GM18867 (cell line): ENCODE results near the gene PTPRM.

ENCODE experiments used
- ATAC-seq: cut with Tn5 transposase; IDR thresholded peaks from one replicate; pipeline ENCODE4 v1.9.1; 2021; ENCODE audit warnings: mild to moderate bottlenecking, moderate library complexity; ENCODE audit not compliant: unreplicated experiment

Gene PTPRM

GRCh38 chr18:7886436-7886835, 319.3 kb downstream of the PTPRM start:
- ATAC-seq = no peak

- no peak for ATAC-seq
Observed at GRCh38 chr18:7889515-7889914, 322.4 kb downstream of the PTPRM start.

- ATAC-seq = no peak
Observed at GRCh38 chr18:7890075-7890474, 323.0 kb downstream of the PTPRM start.

- ATAC-seq = no peak
Observed at GRCh38 chr18:7892556-7892955, 325.4 kb downstream of the PTPRM start.

GRCh38 chr18:7894592-7894991, 327.5 kb downstream of the PTPRM start:
- ATAC-seq = no peak

GRCh38 chr18:7895346-7895745, 328.2 kb downstream of the PTPRM start:
- no peak for ATAC-seq

GRCh38 chr18:7896161-7896560, 329.0 kb downstream of the PTPRM start:
- ATAC-seq = no peak

GRCh38 chr18:7896805-7897518, 329.8 kb downstream of the PTPRM start:
- ATAC-seq = no peak

- ATAC-seq = no peak
Observed at GRCh38 chr18:7898181-7898580, 331.1 kb downstream of the PTPRM start.

- no peak for ATAC-seq
Observed at GRCh38 chr18:7899078-7899477, 332.0 kb downstream of the PTPRM start.

- ATAC-seq = no peak
Observed at GRCh38 chr18:7900091-7900490, 333.0 kb downstream of the PTPRM start.

- ATAC-seq = no peak
Observed at GRCh38 chr18:7901657-7902056, 334.5 kb downstream of the PTPRM start.

- no peak for ATAC-seq
Observed at GRCh38 chr18:7902399-7902839, 335.3 kb downstream of the PTPRM start.

- ATAC-seq = no peak
Observed at GRCh38 chr18:7904529-7904928, 337.4 kb downstream of the PTPRM start.

- no peak for ATAC-seq
Observed at GRCh38 chr18:7908681-7909299, 341.7 kb downstream of the PTPRM start.

GRCh38 chr18:7914834-7915670, 347.9 kb downstream of the PTPRM start:
- no peak for ATAC-seq

GRCh38 chr18:7918701-7919100, 351.6 kb downstream of the PTPRM start:
- ATAC-seq = no peak

- no peak for ATAC-seq
Observed at GRCh38 chr18:7919565-7919964, 352.4 kb downstream of the PTPRM start.

- no peak for ATAC-seq
Observed at GRCh38 chr18:7921938-7922587, 354.9 kb downstream of the PTPRM start.

- no peak for ATAC-seq
Observed at GRCh38 chr18:7923105-7923504, 356.0 kb downstream of the PTPRM start.

GRCh38 chr18:7924616-7925015, 357.5 kb downstream of the PTPRM start:
- ATAC-seq = no peak
